ENCODE results near the gene IPP. TPM values are rescaled to one million over a fixed set of nuclear protein-coding genes. Genes with fewer than 3 reads are reported as not detected.

The IPP gene
- total and polyA plus RNA-seq, 8 donors = 3.1 to 11.3 (median 8.5) TPM

GRCh38 chr1:45789601-45790000 is 39.1 kb upstream of the IPP start:
- no peaks in the 10 kb centered on the region for H3K36me3 ChIP-seq
- H3K4me3 ChIP-seq = no peak overlapping the region
- H3K4me1 ChIP-seq = no peaks in the 10 kb centered on the region
- 63 to 64% methylated on average over 2 of the region's 2 CpGs for WGBS, 2 donors
- TF ChIP-seq CTCF (IDR thresholded peaks at IDR 0.05) = no peak
- intact Hi-C loops (cut with DNase I) = no loop called here
- no peaks in the 10 kb centered on the region for H3K9me3 ChIP-seq
- no peak for DNase-seq
- no peak for FAIRE-seq
- ATAC-seq = no peak
- no peaks in the 10 kb centered on the region for H3K27me3 ChIP-seq
- no peak overlapping the region for H3K27ac ChIP-seq

GRCh38 chr1:45787905-45788304 is 37.5 kb upstream of the IPP start:
- Histone ChIP-seq H3K27ac (no peak overlapping the region), H3K9me3 (no peaks in the 10 kb centered on the region), H3K27me3 (no peaks in the 10 kb centered on the region), H3K4me1 (no peaks in the 10 kb centered on the region), H3K36me3 (no peaks in the 10 kb centered on the region), H3K4me3 (no peak overlapping the region)
- TF ChIP-seq CTCF (IDR thresholded peaks at IDR 0.05) = no peak
- FAIRE-seq (no peak), ATAC-seq (peak in 1 of 4 donors; percentile 69), DNase-seq (peak in 1 of 6 donors; percentile 21)
- 80 to 84% methylated on average over 4 of the region's 4 CpGs for WGBS, 2 donors
- intact Hi-C loops (cut with DNase I) = no loop called here

- 61 to 78% methylated on average over 4 of the region's 4 CpGs for WGBS, 2 donors
Observed at GRCh38 chr1:45785583-45785982, 35.1 kb upstream of the IPP start.

GRCh38 chr1:45775794-45776193 is 25.3 kb upstream of the IPP start:
- FAIRE-seq (no peak), ATAC-seq (no peak), DNase-seq (no peak)
- WGBS, 2 donors = 82 to 86% methylated on average over 3 of the region's 3 CpGs
- no peak overlapping the region for H3K27ac ChIP-seq
- H3K9me3 ChIP-seq = no peaks in the 10 kb centered on the region
- H3K27me3 ChIP-seq = no peaks in the 10 kb centered on the region
- TF ChIP-seq CTCF (IDR thresholded peaks at IDR 0.05) = no peak
- H3K4me1 ChIP-seq = no peaks in the 10 kb centered on the region
- no peaks in the 10 kb centered on the region for H3K36me3 ChIP-seq
- intact Hi-C loops (cut with DNase I) = no loop called here
- H3K4me3 ChIP-seq = no peak overlapping the region

More at GRCh38 chr1:45785583-45785982, 35.1 kb upstream of the IPP start:
- FAIRE-seq (no peak), DNase-seq (no peak), ATAC-seq (no peak)
- Histone ChIP-seq H3K9me3 (no peaks in the 10 kb centered on the region), H3K4me1 (no peaks in the 10 kb centered on the region), H3K27me3 (no peaks in the 10 kb centered on the region), H3K36me3 (no peaks in the 10 kb centered on the region), H3K27ac (no peak overlapping the region), H3K4me3 (no peak overlapping the region)
- TF ChIP-seq CTCF (IDR thresholded peaks at IDR 0.05) = no peak
- intact Hi-C loops (cut with DNase I) = no loop called here

- no peak for ATAC-seq
- intact Hi-C loops (cut with DNase I) = no loop called here
Observed at GRCh38 chr1:45772971-45773370, 22.5 kb upstream of the IPP start.

More at GRCh38 chr1:45772971-45773370, 22.5 kb upstream of the IPP start:
- Histone ChIP-seq H3K4me1 (no peaks in the 10 kb centered on the region), H3K27ac (no peak overlapping the region), H3K36me3 (no peaks in the 10 kb centered on the region), H3K4me3 (no peak overlapping the region), H3K9me3 (no peaks in the 10 kb centered on the region), H3K27me3 (no peaks in the 10 kb centered on the region)
- DNase-seq = no peak
- FAIRE-seq = no peak
- no peak for TF ChIP-seq CTCF (IDR thresholded peaks at IDR 0.05)
- WGBS, 2 donors = 71 to 83% methylated on average over 3 of the region's 3 CpGs
